Osteocyte (in vitro differentiated cells): ENCODE results near the gene RBM43. TPM values are rescaled to one million over a fixed set of nuclear protein-coding genes. Genes with fewer than 3 reads are reported as not detected.
"Not testable (repeated sequence)": the region's sequence is repeated elsewhere in the genome, so short reads cannot be mapped to it uniquely, and the experiment has no call there.

Source experiments
- DNase-seq: peaks from one replicate; pipeline ENCODE4 v3.0.0; 2021; ENCODE audit warnings: mixed read lengths; ENCODE audit not compliant: unreplicated experiment; ENCODE audit errors: extremely low spot score
- H3K27ac Mint-ChIP-seq: one replicate; pipeline ENCODE4 v1.8.0; 2021; ENCODE audit warnings: mild to moderate bottlenecking, mixed read lengths; ENCODE audit not compliant: unreplicated experiment
- H3K27me3 Mint-ChIP-seq: one replicate; pipeline ENCODE4 v1.8.0; 2021; ENCODE audit warnings: mixed read lengths; ENCODE audit not compliant: unreplicated experiment
- H3K36me3 Mint-ChIP-seq: one replicate; pipeline ENCODE4 v1.8.0; 2021; ENCODE audit warnings: mixed read lengths; ENCODE audit not compliant: unreplicated experiment
- H3K4me1 Mint-ChIP-seq: one replicate; pipeline ENCODE4 v1.8.0; 2021; ENCODE audit warnings: mixed read lengths; ENCODE audit not compliant: unreplicated experiment
- H3K4me3 Mint-ChIP-seq: one replicate; pipeline ENCODE4 v1.8.0; 2021; ENCODE audit warnings: mild to moderate bottlenecking, moderate library complexity, mixed read lengths; ENCODE audit not compliant: unreplicated experiment
- H3K9me3 Mint-ChIP-seq: one replicate; pipeline ENCODE4 v1.8.0; 2021; ENCODE audit warnings: mixed read lengths; ENCODE audit not compliant: unreplicated experiment
- CTCF ChIP-seq: fragments of 200-600 bp; sonication (generic); IDR thresholded peaks from 2 replicates; pipeline ENCODE4 v1.5.0; 2021; ENCODE audit warnings: antibody characterized with exemption, mild to moderate bottlenecking, moderate library complexity
- total RNA-seq: library from RNA; stranded (reverse); gene quantifications from 2 replicates; pipeline ENCODE4 v1.2.1, GENCODE V29; 2021

Gene RBM43
- total RNA-seq, 1 donor from 2014 or later: 5.0 TPM

DNA sequence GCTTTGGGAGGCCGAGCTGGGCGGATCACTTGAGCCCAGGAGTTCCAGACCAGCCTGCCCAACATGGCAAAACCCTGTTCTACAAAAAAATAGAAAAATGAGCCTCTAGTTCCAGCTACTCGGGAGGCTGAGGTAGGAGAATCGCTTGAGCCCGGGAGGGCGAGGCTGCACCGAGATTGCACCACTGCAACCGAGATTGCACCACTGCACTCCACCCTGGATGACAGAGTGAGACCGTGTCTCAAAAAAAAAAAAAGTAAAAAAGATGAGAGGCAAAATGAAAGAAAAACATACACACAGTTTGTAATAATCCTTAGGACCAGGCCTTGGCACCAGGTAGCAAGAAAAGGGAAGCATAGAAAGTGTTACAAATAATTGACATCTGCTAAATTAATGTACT is 22.0 kb downstream of the RBM43 start:
- no peak for TF ChIP-seq CTCF
- H3K4me1 Mint-ChIP-seq: peaks cover 8% of the 10 kb centered on the region
- no peaks in the 10 kb centered on the region for H3K36me3 Mint-ChIP-seq
- no peak overlapping the region for H3K4me3 Mint-ChIP-seq
- H3K27me3 Mint-ChIP-seq: no peaks in the 10 kb centered on the region
- no peak overlapping the region for H3K27ac Mint-ChIP-seq
- no peaks in the 10 kb centered on the region for H3K9me3 Mint-ChIP-seq
- DNase-seq: no peak

DNA sequence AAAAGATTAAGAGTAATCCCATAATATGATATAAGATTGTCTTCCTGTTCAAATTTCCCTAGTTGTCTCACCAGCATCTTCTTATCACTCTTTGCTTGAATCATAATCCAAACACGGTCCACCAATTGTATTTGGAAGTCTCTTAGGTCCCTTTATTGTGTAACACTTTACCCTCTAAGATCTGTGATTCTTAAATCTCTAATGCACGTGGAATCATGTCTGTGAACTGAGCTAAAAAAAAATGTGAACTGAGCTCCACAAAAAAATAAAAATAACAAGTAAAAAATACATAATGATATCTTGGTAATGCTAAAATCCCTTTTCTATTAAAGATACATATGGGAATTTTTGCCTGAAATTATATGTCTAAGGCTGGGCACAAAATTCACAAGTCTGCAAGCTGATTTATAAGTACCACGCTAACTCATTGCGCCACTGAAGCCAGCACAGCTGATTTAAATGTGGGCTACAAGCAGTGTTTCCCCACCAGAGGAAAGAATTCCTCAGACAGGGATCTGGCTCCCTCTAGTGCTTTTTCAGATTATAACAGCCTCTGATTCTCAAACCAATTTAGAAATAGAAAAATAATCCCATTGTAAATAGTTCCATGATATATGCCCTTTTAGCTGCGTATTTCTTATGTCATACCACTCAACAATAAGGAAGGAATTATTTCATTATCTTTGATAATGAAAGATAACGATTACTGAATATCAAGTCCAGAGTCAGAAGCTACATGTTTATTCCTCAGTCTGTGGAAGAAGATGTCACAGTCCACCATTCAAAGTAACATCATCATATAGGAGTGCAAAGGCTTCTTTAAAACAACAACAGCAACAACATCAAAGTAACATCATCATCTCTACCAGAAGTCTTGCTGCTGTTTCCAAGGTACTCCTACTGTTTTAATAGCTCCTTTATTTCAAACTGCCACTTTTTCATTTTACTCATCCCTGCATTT is 22.9 kb downstream of the RBM43 start:
- Mint-ChIP-seq H3K27me3 (no peaks in the 10 kb centered on the region), H3K36me3 (no peaks in the 10 kb centered on the region), H3K4me1 (peaks cover 8% of the 10 kb centered on the region), H3K9me3 (no peaks in the 10 kb centered on the region), H3K4me3 (no peak overlapping the region), H3K27ac (no peak overlapping the region)
- DNase-seq: no peak
- peak; percentile 90 for TF ChIP-seq CTCF

- Mint-ChIP-seq H3K27ac (no peak overlapping the region), H3K36me3 (no peaks in the 10 kb centered on the region), H3K27me3 (no peaks in the 10 kb centered on the region), H3K9me3 (peaks cover 4% of the 10 kb centered on the region), H3K4me1 (peaks cover 8% of the 10 kb centered on the region), H3K4me3 (no peak overlapping the region)
- no peak for DNase-seq
- no peak for TF ChIP-seq CTCF
Measured at GRCh38 chr2:151237422-151238025, 24.1 kb downstream of the RBM43 start.

- DNase-seq, H3K9me3 Mint-ChIP-seq, H3K27ac Mint-ChIP-seq, H3K27me3 Mint-ChIP-seq, H3K4me1 Mint-ChIP-seq, H3K36me3 Mint-ChIP-seq, H3K4me3 Mint-ChIP-seq: not testable (repeated sequence)
Measured at GRCh38 chr2:151233760-151234159, 27.9 kb downstream of the RBM43 start.

GRCh38 chr2:151233288-151233687 is 28.4 kb downstream of the RBM43 start:
- DNase-seq, H3K36me3 Mint-ChIP-seq, H3K4me1 Mint-ChIP-seq, H3K4me3 Mint-ChIP-seq, H3K27me3 Mint-ChIP-seq, H3K27ac Mint-ChIP-seq, H3K9me3 Mint-ChIP-seq: not testable (repeated sequence)

DNA sequence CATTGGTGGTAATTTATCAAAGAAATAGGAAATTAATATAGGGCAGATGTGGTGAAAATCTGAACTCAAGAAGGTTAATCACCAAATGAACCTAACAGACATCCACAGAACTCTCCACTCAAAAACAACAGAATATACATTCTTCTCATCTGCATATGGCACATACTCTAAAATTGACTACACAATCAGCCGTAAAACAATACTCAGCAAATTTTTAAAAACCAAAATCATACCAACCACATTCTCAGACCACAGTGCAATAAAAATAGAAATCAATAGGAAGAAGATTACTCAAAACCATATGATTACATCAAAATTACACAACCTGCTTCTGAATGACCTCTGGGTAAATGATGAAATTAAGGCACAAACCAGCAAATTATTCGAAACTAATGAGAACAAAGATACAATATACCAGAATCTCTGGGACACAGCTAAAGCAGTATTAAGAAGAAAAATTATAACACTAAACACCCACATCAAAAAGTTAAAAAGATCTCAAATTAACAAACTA is 31.0 kb downstream of the RBM43 start:
- Mint-ChIP-seq H3K4me3 (no peak overlapping the region), H3K27me3 (no peaks in the 10 kb centered on the region), H3K4me1 (no peaks in the 10 kb centered on the region), H3K27ac (no peak overlapping the region), H3K9me3 (peaks cover 4% of the 10 kb centered on the region), H3K36me3 (no peaks in the 10 kb centered on the region)
- TF ChIP-seq CTCF: no peak
- DNase-seq: no peak
